RWPE2 (cell line): ENCODE results near the gene ADTRP.

Experiments
- ATAC-seq: fragments of 200-7000 bp; cut with Tn5 transposase; 3 replicates; pipeline ENCODE4 v1.9.1; 2021; ENCODE audit warnings: low read depth
- DNase-seq: peaks from one replicate; pipeline ENCODE4 v3.0.0-alpha.2; 2020; ENCODE audit warnings: low spot score
- H3K27ac ChIP-seq: fragments of 450-650 bp; 2 replicates; pipeline ENCODE4 v1.5.1; 2017; ENCODE audit warnings: mild to moderate bottlenecking; ENCODE audit not compliant: poor library complexity, severe bottlenecking
- H3K27me3 ChIP-seq: fragments of 250-450 bp; sonication (Bioruptor Pico); 2 replicates; pipeline ENCODE4 v1.5.1; 2021; ENCODE audit warnings: mild to moderate bottlenecking, moderate library complexity; ENCODE audit not compliant: insufficient read depth, poor library complexity, severe bottlenecking
- H3K36me3 ChIP-seq: fragments of 250-450 bp; sonication (Bioruptor Pico); 2 replicates; pipeline ENCODE4 v1.5.1; 2020; ENCODE audit warnings: low read depth, mild to moderate bottlenecking, moderate library complexity
- H3K4me1 ChIP-seq: fragments of 250-450 bp; sonication (Bioruptor Pico); 2 replicates; pipeline ENCODE4 v1.5.1; 2021; ENCODE audit warnings: mild to moderate bottlenecking, moderate library complexity; ENCODE audit not compliant: insufficient read depth, poor library complexity, severe bottlenecking
- H3K4me3 ChIP-seq: fragments of 250-450 bp; sonication (Bioruptor Pico); 2 replicates; pipeline ENCODE4 v1.5.1; 2021; ENCODE audit warnings: mild to moderate bottlenecking, moderate library complexity; ENCODE audit not compliant: severe bottlenecking
- H3K9me3 ChIP-seq: fragments of 250-450 bp; sonication (Bioruptor Pico); 2 replicates; pipeline ENCODE4 v1.5.1; 2021; ENCODE audit warnings: mild to moderate bottlenecking, moderate library complexity; ENCODE audit not compliant: severe bottlenecking
- CTCF ChIP-seq: fragments of 450-650 bp; IDR thresholded peaks from one replicate; pipeline ENCODE4 v1.5.1; 2017; ENCODE audit warnings: mild to moderate bottlenecking, moderate library complexity; ENCODE audit not compliant: poor library complexity, severe bottlenecking

The ADTRP gene

GRCh38 chr6:11769244-11769643, 9.4 kb downstream of the ADTRP start:
- H3K36me3 ChIP-seq: no peaks in the 10 kb centered on the region
- ATAC-seq (peak; percentile 8; the same call in 1 of the 3 replicates), DNase-seq (no peak)
- peak overlapping the region; percentile 100 for H3K27ac ChIP-seq
- H3K4me1 ChIP-seq: peaks cover 66% of the 10 kb centered on the region
- H3K4me3 ChIP-seq: no peak overlapping the region
- TF ChIP-seq CTCF: no peak
- no peaks in the 10 kb centered on the region for H3K9me3 ChIP-seq
- H3K27me3 ChIP-seq: no peaks in the 10 kb centered on the region

GRCh38 chr6:11767978-11768756, 10.4 kb downstream of the ADTRP start:
- TF ChIP-seq CTCF: no peak
- Histone ChIP-seq H3K4me1 (peaks cover 63% of the 10 kb centered on the region), H3K9me3 (no peaks in the 10 kb centered on the region), H3K36me3 (no peaks in the 10 kb centered on the region), H3K27ac (peak overlapping the region; percentile 100), H3K4me3 (no peak overlapping the region), H3K27me3 (no peaks in the 10 kb centered on the region)
- no peak for DNase-seq
- ATAC-seq: no peak

GRCh38 chr6:11767458-11767857, 11.1 kb downstream of the ADTRP start:
- no peak overlapping the region for H3K4me3 ChIP-seq
- no peaks in the 10 kb centered on the region for H3K9me3 ChIP-seq
- H3K36me3 ChIP-seq: no peaks in the 10 kb centered on the region
- no peak for TF ChIP-seq CTCF
- ATAC-seq (no peak), DNase-seq (no peak)
- H3K27ac ChIP-seq: peak overlapping the region; percentile 100
- H3K4me1 ChIP-seq: peaks cover 56% of the 10 kb centered on the region
- no peaks in the 10 kb centered on the region for H3K27me3 ChIP-seq

GRCh38 chr6:11766589-11767450, 11.8 kb downstream of the ADTRP start:
- H3K4me3 ChIP-seq: no peak overlapping the region
- H3K9me3 ChIP-seq: no peaks in the 10 kb centered on the region
- no peaks in the 10 kb centered on the region for H3K27me3 ChIP-seq
- peak; percentile 63 for ATAC-seq
- peak overlapping the region; percentile 100 for H3K27ac ChIP-seq
- H3K36me3 ChIP-seq: no peaks in the 10 kb centered on the region
- DNase-seq: no peak
- no peak for TF ChIP-seq CTCF
- H3K4me1 ChIP-seq: peaks cover 51% of the 10 kb centered on the region
